GM18511 (cell line): ENCODE data around the gene MLXIP.

Experiments
- ATAC-seq: cut with Tn5 transposase; IDR thresholded peaks from one replicate; pipeline ENCODE4 v1.9.1; 2021; ENCODE audit warnings: mild to moderate bottlenecking, moderate library complexity; ENCODE audit not compliant: unreplicated experiment

Gene MLXIP

GRCh38 chr12:122079033-122079531 lies 526 bp downstream of the MLXIP start:
- ATAC-seq: no peak

- ATAC-seq: no peak
Measured at GRCh38 chr12:122079532-122080081, 1.1 kb downstream of the MLXIP start.

- ATAC-seq: no peak
Measured at GRCh38 chr12:122080149-122081082, 1.9 kb downstream of the MLXIP start.

GRCh38 chr12:122081083-122081696 lies 2.6 kb downstream of the MLXIP start:
- no peak for ATAC-seq

GRCh38 chr12:122081697-122082221 lies 3.2 kb downstream of the MLXIP start:
- peak; percentile 48 for ATAC-seq

- no peak for ATAC-seq
Measured at GRCh38 chr12:122082621-122083356, 4.2 kb downstream of the MLXIP start.

GRCh38 chr12:122084857-122085405 lies 6.4 kb downstream of the MLXIP start:
- no peak for ATAC-seq

GRCh38 chr12:122085591-122085990 lies 7.0 kb downstream of the MLXIP start:
- ATAC-seq: no peak

- no peak for ATAC-seq
Measured at GRCh38 chr12:122086116-122086515, 7.6 kb downstream of the MLXIP start.

GRCh38 chr12:122086641-122087285 lies 8.2 kb downstream of the MLXIP start:
- ATAC-seq: no peak

- no peak for ATAC-seq
Measured at GRCh38 chr12:122087431-122088178, 9.0 kb downstream of the MLXIP start.

- no peak for ATAC-seq
Measured at GRCh38 chr12:122088179-122088810, 9.7 kb downstream of the MLXIP start.

GRCh38 chr12:122089077-122089476 lies 10.5 kb downstream of the MLXIP start:
- no peak for ATAC-seq

GRCh38 chr12:122090759-122091515 lies 12.4 kb downstream of the MLXIP start:
- no peak for ATAC-seq

- ATAC-seq: no peak
Measured at GRCh38 chr12:122093098-122093883, 14.7 kb downstream of the MLXIP start.

- ATAC-seq: no peak
Measured at GRCh38 chr12:122094137-122094734, 15.7 kb downstream of the MLXIP start.
